Pons (tissue), 1 donor: ENCODE measurements around the gene STK32A.
A peak's percentile ranks its signal among the peaks of the same experiment; 100 is the strongest.
"Not testable (repeated sequence)": the region's sequence is repeated elsewhere in the genome, so short reads cannot be mapped to it uniquely, and the experiment has no call there.

Experiments
- DNase-seq: peaks from one replicate; pipeline ENCODE4 v3.0.0-alpha.2; 2016; ENCODE audit warnings: low spot score

Gene STK32A

GRCh38 chr5:147234825-147235635 is at the start of gene STK32A:
TSS of gene STK32A (plus strand) at chr5:147235026. CDS start at chr5:147239635, 4,609 bp downstream.
- peak; percentile 15 for DNase-seq

DNA sequence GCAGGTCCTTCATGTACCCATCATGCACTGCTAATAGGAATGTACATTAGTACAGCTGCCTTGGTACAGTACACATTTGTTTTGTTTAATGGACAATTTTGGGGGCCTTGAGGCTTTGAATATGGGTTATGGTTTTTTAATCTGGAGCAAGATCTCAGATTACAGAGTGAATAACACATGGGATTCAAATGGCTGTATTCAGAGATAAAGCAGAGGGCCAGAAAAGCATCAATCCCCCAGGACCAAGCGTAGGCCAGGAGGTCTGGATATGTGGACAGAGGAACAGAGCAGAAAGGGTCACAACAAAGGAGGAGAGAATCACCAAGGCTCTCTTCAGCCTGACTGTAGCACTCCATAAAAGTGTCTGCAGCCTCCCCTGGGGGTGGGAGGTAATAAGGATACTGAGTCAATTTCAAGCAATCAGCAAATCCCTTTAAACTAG is 47.7 kb upstream of the STK32A start:
- DNase-seq = no peak

DNA sequence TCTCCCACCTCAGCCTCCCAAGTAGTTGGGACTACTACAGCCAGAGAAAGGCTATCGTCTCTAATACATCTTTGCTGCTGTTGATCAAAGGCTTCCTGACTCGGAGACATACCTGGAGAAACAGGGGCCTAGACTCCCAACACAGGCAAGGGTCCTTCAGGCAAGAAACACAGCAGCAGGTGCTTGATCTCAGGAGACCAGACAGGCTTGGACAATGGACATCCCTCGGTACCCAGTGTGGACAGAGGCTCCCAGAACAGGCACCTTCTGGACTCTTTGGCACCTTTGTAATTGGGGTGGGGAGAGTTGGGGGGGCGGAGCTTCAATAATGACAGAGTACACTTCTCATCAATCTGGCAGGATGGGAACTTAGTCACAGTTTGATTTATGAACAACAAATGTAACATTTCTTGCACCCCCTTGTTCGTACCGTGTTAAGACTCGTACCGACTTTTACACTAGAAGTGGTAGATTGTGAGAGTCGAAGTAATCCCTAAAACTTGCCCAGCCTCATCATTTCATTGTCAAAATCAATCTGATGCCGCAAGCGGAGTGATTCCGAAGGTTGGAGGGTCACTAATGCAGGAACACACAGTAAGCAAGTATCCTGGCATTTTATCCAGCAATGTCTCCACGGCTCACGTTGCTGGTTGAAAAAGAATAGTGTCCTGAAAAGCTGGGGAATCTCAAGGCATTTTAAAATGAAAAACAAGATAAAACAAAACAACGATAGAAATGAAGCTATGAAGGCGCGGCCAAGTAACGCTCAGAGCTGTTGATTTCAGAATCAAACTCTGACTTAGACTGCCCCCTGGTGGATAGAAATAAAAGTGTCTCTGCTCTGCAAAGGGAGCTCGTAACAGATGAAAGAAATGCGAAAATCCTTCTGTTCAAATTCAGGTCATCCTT is 46.4 kb upstream of the STK32A start:
- DNase-seq = peak; percentile 87

GRCh38 chr5:147189109-147189424 is 45.8 kb upstream of the STK32A start:
- no peak for DNase-seq

DNA sequence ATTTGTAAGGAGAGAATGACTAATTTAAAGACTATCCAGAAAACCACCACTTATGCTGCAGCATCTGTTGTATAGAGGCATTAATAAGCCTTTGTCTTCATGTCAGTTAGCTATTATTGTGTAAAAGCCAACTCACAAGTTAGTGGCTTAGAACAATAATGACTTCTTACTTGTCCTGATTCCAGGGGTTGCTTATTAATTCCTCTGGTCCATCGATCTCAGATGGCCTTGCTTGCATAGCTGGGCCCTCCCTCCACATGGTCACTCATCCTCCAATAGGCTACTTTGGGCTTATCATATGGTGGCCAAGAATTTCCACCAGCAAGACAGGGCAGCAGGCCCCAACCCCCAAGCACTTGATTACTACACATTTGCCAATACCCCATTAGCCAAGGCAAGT is 44.5 kb upstream of the STK32A start:
- peak; percentile 85 for DNase-seq

- DNase-seq = no peak
Measured at GRCh38 chr5:147193123-147193522, 41.7 kb upstream of the STK32A start.

DNA sequence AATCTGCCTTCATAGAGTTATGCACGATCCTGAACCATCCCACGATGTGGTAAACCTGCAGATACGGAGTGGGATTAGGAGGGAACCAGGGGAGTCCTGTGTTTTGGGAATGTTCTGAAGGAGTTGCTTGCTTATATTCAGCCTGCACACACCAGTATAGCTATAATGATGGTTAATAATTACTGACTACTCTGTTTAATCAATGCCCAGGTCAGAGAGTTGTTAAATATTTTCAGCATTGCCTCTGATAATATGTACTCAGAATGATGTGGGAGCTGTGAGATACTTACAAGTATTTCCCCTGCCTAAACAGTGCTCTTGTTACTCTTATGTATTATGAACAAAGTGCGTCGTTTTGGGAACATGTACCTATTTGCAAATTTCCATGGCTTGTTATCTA is 34.8 kb upstream of the STK32A start:
- no peak for DNase-seq

DNA sequence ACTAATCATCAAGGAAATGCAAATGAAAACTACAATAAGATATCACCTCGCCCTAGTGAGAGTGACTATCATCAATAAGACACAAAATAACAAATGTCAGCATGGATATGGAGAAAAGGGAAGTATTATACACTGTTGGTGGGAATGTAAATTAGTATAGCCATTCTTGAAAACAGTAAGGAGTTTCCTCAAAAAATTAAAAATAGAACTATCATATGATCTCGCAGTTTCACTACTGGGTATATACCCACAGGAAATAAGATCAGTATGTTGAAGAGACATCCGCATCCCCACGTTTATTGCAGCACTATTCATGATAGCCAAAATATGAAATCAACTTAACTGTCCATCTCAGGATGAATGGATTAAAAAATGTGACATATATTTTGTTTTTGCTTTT is 31.6 kb upstream of the STK32A start:
- no peak for DNase-seq

DNA sequence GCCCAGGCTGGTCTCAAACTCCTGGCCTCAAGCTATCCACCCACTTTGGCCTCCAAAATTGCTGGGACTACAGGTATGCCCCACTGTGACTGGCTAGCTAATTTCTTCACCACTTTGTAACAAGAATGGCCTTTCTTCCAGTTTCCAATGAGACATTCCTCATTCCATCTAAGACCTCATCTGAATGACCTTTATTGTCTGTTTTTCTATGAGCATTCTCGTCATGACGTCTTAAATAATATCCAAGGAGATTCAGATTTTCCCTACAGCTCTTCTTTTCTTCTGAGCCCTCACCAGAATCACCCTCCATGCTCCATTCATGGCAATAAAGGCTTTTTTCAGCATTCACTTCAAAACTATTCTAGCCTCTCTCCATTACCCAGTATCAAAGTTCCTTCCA is 30.2 kb upstream of the STK32A start:
- DNase-seq = no peak

- DNase-seq = peak; percentile 99
Measured at GRCh38 chr5:147208134-147208533, 26.7 kb upstream of the STK32A start.

- DNase-seq = no peak
Measured at GRCh38 chr5:147216552-147217154, 18.2 kb upstream of the STK32A start.

DNA sequence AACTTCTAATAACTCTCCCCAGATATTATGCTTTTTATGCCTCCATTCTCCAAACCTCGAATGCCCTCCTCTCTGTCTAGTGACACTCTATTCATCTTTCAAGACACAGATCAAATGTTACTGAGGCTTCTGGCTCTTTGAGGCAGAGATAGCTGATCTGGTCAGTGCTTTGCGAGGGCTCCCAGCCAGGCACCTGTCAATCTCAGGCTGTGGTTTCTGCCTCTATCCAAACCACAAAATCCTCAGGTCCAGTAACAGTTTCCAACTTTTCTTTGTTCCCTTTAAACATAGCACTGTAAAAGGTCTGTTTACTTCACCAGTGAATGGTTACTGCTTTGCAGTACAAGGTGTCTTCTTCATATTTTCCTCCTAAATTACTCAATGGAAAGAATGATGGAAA is 11.5 kb upstream of the STK32A start:
- DNase-seq = no peak

GRCh38 chr5:147223948-147224791 is 10.7 kb upstream of the STK32A start:
- DNase-seq = peak; percentile 64

- no peak for DNase-seq
Measured at GRCh38 chr5:147225938-147226337, 8.9 kb upstream of the STK32A start.

- DNase-seq = no peak
Measured at GRCh38 chr5:147226512-147226911, 8.3 kb upstream of the STK32A start.

- DNase-seq = no peak
Measured at GRCh38 chr5:147234239-147234824, 494 bp upstream of the STK32A start.

GRCh38 chr5:147240266-147240985 is 5.6 kb downstream of the STK32A start:
- DNase-seq = no peak

GRCh38 chr5:147243238-147243637 is 8.4 kb downstream of the STK32A start:
- DNase-seq = not testable (repeated sequence)

DNA sequence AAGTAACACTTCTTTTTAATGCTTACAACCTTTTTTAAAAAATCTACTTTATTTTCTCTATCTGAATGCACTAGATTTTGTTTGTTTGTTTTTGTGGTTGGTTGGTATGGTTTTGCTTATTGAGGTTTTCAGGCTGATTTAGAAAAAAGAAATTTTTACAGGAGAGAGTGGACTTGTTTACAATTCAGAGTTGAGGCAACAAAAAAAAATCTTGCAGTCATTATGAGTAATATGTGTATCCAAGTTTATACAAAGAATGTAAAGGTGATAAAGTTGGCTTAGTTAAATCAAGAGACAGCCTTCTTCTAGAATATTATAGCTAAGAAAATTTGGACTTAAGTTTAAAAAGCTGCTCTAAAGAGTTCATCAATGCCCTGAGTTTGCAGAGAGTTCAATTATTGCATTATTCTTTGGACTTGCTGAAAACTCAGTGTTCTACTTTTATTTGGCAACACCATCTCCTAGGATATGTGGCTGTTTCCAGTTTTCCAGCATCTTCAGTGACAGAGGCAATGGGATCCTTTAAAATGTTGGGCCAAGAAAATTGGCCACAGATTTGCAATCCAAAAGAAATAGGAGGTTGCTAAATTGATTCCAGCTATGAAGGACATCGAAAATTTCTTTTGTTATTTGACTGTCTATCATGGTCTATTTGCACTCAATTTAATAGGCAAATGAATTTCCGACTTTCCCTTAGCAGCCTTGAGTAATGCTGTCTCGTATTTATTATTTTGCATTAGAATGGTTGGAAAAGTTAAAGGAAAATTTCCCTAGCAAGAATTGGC is 10.7 kb downstream of the STK32A start:
- peak; percentile 37 for DNase-seq

DNA sequence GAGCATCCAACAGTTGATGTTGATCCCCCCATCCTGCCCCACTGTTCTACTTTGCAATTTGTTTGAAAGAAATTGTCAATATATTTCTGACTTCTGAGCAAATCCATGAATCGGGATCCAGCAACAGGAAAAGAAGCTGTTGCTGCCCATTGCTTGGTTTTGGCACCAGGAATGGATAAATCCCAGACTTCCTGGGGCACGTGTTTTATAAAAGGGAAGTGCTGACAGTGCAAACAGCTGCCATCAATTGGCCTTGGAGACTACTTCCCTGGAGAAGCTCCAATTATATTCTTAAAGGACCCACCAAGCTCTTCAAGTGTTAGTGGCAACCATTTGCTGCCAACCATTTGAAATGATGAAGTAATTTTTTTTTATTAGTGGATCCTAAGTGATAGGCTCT is 13.7 kb downstream of the STK32A start:
- DNase-seq = no peak
